ENCODE data around the gene EYA4.

EYA4 gene

DNA sequence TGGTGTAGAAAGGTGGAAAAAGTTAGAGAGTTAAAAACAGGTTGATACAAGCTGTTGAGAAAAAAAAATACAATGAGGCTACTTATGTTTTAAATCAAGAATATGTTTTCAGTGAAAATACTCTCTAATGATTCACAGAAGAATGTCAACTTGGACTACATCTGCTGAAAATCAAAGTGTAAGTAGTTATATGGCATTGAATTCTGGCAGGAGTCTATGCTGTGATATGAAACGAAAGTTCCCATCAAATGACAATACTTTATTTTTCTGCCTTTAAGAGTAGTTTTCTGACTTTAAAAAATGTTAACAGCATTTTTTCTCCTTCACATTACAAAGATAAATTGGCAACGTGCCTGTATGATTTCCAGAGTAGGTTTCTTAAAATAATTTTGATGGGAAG, 158.3 kb downstream of the EYA4 start:
- DNase-seq (ENCODE audit: low spot score): no peak

DNA sequence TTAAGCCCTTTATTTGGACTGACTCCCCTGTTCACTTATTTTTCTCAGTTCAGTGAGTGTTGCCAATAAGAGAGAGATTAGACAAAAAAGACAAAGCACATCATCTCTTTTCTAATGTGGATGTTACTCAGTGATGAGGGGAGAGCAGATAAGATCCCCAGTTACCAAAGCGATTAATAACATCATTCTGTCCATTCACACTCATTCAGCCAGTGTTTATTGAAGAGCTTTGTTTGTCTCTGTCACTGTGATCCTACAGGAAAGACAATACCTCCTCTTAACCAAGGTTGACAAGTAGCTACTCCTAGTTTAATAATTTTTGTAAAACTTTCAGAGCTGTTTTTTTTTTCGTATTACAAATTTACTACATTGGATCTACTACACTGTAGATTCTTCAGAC, 163.0 kb downstream of the EYA4 start:
- no peak for DNase-seq (ENCODE audit: low spot score)

DNA sequence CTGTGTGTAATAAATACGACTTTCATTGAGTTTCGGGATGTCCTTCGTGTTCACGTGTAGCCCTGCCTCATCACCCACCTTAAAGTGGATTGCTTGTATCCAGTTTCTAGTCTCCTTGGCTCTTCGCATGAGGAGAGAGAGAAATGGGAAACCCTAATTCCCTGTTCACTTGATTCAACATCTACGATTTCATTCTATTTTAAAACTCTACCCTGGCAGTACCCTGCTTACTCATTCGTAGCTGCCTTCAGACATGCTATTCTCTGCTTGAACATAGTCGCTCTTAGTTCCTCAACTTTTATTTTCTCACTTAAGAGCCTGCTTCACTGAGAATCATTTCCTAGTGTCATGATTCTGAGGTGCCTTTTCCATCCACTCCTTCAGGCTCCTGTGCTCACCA, 163.6 kb downstream of the EYA4 start:
- no peak for DNase-seq (ENCODE audit: low spot score)

DNA sequence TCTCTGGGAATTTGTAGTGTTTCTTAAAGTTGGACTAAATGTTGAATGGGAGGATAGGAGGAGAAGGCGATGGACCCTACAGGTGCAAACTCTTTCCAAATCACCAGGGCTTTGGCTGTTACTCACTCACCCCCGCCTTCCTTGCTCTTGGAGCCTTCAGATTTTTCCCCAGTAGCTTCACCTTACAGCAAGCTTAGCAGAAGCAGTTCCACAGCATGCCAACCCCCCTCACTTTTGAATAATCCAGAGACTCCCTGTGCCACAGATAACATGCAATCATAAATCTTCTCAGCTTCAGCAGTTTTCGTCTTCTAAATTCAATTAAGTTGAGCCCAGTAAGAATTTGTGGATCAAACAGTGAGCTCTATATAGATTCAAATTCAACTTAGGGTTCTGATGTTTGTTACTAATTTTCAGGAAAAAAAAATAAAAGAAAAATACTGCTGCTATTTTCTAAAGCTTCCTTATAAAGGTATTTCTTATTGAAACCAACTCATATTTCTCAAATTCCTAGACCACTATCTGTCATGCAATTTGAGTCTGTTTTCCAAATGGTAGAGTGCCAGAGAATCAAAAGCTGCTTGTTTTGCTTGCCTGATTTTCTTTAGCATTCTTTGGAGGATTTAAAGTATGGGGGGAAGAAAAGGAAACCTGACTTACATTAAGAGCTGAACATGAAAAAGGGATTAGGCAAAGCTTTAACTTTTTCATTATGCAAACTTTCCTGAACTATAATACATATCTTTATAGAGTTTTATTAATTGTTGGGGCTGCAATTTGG, 166.4 kb downstream of the EYA4 start:
- DNase-seq (ENCODE audit: low spot score): no peak

DNA sequence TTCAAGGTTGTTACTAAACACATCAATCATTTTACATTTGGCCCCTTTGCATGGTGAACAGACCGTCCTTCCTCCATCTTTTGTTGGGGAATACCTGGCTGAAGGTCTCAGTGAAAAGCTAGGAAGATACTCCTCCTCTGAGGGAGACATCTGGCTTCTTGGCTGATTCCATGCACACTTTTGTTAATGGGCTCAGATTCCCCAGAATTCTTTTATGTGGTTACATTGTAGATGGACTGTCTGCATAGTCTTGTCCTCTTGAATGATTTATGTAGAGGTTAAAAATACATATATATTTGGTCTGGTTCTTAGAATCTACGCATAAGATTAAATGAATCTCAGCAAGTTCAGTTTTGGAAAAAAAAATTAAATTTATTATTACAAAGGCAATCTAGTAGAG, 167.0 kb downstream of the EYA4 start:
- DNase-seq (ENCODE audit: low spot score): no peak

DNA sequence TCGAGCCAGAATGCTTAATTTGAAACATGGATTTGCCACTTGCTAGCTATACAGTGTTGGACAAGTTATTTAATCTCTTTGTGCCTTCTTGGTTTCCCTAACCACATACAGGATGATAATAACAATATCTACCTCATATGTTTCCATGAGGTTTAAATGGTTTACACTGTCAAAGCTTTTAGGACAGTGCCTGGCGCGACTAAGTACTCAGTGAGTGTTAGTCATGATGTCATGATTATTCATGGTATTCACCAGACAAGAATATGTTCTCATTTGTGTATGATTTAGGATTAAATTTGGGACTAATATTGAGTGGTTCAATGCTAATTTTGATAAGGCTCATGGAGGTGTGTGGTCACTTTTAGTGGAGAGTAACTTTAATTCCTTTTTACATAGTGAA, 167.4 kb downstream of the EYA4 start:
- no peak for DNase-seq (ENCODE audit: low spot score)

DNA sequence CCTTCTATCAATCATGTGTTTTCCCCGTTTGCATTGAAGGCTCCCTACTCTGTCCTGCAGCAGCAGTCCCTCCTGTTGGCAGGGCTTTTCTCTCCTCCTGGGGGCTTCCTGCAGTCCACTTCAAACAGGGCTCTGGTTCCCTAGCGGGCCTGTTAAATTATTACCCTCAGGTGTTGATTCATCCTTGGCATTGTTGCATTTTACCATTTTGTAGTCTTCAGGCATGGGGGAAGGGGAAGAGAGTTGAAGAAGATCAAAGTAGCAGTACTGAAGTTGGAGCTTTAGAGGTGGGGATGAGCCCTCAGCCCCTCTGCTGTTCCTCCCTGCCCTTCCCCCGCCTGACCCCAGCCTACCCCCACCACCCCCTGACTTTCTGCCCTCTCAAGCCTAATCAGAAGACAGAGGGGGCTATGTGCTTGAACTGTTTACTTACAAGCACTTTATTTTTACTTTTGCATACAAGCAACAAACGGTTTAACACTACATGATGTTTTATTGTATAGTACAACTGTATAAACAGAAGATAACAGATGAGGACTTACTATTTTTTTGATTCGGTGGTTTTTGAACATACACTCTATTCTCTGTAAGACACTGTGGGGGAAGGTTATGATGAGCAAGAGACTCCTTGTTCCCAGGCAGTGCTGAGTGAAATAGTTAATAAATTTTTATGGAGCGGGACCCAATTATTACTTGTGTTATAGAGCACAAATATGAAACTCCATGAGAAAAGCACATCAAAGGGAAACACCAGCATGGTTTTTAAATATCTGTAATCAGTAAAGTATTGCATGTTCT, 169.7 kb downstream of the EYA4 start:
- no peak for DNase-seq (ENCODE audit: low spot score)

DNA sequence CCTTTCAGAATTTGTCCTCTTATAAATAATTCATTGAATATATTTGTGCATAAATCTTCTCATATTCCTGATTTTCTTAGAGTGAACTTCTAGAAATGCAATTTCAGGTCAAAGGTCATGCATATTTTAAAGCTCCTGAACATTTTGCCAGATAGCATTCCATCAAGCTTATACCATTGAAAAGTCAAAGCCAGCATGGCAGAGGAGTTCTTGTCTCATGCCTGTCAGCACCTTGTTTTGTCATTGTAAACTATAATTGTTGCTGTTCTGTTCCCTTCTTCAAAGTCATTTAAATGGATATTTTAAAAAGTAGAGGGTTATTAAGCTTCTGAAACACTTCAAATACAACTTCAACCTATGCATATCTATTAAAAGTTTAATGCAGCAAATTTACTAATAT, 170.6 kb downstream of the EYA4 start:
- no peak for DNase-seq (ENCODE audit: low spot score)

DNA sequence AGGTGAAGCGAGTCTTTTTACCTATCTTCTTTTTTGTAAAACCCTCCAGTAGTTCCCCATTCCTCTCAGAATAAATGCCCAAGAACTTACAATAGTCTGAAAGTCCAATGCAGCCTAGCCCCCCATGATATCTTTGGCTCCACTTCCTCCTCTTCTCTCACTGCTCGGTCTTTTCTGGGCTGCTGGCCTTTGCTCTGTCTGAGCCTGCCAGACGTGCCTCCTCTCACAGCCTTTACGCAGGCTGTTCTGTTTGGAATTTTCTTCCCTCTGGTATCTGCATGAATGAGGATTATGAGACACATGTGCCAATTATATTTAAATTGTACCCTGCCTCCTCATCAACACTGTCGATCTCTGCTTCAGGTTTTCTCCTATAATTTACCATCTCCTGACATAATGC, 174.1 kb downstream of the EYA4 start:
- DNase-seq (ENCODE audit: low spot score): no peak

DNA sequence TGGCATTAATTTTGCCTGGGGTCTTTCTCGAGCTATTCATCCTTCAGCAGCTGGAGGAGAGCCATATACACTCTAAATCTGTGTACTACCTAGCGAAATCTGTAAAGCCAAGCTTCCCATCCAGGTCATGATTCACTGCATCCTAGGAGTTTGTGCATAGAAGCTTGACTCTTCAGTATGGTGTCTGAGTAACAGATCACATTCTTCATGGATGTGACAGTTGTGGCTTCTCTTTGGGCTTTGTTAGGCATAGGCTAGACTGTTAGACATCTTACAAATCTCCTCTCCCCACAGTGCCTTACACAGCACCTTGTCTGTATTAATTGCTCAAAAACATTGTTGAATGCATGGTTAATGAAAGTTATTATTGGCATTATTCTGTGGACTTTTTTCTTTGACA, 177.0 kb downstream of the EYA4 start:
- DNase-seq (ENCODE audit: low spot score): no peak

DNA sequence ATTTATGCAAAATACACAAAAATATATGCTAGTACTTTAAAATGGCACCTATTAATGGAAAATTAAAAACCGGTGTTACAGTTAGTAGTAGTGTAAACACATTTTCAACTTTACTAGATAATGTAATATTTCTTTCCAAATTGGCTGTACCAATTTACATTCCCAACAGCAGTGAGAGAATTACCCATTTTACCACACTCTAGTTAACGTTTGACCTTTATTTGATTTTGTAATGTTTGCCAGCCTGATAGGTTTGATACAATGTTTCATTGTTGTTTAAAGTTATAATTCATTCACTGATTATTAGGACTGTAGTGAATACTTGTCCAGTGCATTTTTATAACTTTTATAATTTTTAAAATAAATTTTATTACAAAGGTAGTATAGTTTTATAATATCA, 182.1 kb downstream of the EYA4 start:
- DNase-seq (ENCODE audit: low spot score): no peak

DNA sequence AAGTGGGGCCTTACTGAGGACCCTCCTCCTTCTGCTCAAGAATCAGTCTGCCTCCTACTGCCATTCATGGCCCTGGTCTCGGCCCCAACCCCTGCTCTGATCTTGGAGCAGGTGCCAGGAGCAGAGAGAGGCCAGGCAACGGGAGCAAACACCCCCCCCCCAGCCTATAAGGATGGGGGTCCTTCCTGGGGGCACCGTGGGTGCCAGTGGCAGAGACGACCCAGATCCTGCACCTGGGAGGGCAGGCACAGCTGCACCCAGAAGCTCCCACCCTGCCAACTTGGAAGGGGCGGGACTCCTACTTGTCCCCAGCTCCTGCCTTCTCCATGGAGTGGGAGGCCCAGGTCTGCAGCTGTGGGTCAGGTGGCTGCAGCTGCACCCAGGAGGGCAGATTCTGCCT, 183.2 kb downstream of the EYA4 start:
- no peak for DNase-seq (ENCODE audit: low spot score)

DNA sequence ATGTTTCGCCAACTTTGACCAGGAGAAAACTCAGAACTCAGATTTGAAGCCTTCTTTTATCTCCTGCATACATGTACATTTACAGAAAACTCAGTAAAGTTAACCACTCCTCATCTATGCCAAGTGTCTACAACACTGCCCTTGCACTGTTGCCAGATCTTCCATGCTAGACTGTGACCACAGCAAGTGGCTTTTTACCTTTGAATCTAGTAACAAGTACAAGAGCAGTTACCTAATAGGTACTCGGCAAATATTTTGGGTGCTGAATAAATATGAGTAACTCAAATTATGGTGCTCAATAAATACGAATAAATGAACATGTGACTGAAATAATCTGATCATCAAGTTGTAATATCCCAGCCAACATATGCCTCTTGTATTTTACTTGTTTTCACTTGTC, 184.9 kb downstream of the EYA4 start:
- no peak for DNase-seq (ENCODE audit: low spot score)

DNA sequence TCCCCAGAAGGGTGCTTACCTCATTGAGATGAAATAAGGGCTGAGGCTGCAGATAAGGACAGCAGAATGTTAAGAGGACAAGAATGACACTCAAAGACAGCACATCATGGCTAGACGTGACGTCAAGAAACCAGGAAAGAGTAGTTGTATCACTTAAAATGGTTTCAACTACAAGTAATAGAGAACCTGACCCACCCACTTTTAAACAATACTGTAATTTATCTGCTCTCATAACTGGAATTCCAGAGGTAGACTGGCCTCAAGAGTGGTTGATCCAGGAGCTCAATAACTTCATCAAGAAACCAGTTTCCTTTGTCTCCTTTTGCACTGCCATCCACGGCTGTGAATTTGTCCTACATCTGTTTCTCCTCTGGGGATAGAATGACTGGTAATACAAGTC, 187.1 kb downstream of the EYA4 start:
- no peak for DNase-seq (ENCODE audit: low spot score)

DNA sequence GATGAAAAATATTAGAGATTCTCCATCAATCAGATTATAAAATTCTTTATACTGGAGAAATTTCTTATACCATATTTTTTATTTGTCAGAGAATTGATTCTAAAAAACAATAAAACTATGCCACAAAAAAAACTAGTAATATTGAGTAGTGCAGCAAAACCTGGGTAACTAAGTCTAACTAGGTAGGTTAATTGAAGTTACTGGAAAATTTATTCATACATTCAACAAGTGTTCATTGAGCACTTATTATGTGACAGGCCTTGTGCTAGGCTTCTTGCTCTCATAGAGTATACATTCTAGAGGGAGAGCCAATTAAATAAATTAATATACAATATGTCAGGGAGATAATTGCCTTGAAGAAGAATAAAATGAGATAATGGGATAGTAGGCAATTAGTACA, 189.4 kb downstream of the EYA4 start:
- DNase-seq (ENCODE audit: low spot score): no peak

DNA sequence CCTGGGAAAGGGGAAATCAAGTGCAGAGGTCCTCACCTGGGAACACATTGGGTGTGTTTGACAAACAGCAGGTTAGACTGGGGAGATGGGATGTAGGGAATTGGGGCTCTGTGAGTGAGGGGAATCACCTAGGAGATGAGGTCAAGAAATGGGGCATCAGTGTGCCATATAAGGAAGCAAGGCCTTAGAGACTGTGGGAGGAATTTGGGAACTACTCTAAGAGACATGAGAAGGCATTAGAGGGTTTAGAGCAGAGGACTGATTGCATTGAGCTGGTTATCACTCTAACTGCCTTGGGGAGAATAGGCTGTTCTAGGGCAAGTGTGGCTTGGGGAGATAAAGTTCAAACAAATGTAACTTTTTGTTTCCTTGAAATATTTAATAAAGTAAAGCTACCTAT, 189.9 kb downstream of the EYA4 start:
- DNase-seq (ENCODE audit: low spot score): no peak

DNA sequence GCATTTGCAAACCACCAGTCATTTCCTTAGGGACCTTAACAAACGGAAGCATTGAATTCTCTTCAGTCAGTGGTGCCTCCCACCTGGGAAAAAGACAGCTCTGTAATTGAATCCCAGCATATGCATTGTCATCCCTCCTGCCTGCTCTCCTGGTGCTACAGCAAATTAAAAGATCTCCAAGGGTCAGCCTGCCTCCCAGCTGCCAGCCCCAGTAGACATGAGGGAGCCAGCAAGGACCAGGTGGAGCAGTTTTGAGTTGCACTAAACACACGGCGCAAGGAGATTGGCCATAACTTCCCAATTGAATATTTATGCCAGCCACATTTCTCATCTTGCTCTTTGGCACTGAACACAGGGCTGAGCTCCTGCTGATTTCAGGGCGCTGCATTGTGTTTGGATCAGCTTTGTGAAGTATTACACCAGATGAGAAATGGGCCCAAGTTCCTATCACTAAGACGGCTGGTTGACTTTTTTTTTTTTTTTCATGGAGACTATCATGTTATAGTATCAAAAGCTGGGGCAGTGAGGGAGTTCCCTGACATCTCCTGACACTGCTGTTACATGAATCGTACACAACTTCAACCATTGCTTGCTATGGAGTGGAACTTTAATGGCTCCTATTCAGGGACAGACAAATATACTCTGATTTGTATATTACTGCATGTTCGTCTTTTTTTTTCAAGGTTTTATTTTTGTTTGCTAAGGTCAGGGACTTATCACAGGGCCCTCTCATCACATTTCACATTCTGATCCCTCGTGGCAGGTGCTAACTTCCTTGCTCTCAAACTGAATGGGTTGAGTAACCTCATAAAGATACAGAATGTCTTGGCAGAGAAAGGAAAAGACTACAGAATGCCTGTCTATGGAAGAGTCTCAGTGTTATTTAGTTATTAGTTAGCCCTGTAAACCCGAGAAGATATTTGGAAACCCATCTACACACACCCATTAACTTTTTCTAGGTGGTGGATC, 191.1 kb downstream of the EYA4 start:
- DNase-seq (ENCODE audit: low spot score): peak; percentile 1

DNA sequence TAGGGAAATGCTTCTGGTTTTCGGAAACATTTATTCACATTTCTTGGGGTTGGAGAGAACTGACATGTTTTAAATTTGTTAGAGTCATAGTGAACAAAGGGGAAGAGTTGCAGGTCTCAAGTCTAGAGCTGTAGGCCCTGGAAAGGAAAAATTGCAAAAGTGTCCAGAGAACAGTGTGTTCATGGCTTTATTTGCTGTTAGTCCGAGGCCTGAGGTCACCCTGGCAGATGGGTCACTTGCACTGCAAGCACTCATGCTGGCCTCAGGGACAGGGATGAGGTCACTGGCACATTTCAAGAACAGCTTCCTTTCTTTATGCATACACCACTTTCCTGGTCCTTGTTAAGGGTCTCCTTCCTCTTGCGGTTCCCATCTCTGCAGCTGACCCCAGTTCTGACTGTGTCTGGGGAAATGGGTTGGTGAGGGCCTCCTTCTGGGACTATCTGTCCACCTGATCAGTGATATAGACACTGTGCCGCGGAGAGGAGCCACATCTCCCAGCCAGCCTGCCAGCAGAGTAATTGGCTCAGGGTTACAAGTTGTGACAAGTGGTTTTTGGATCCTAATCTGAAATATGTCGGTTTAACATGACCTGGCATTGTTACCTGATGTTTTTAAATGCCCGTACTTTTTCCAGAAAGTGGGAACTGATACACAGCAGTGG, 194.0 kb downstream of the EYA4 start:
- DNase-seq (ENCODE audit: low spot score): no peak

DNA sequence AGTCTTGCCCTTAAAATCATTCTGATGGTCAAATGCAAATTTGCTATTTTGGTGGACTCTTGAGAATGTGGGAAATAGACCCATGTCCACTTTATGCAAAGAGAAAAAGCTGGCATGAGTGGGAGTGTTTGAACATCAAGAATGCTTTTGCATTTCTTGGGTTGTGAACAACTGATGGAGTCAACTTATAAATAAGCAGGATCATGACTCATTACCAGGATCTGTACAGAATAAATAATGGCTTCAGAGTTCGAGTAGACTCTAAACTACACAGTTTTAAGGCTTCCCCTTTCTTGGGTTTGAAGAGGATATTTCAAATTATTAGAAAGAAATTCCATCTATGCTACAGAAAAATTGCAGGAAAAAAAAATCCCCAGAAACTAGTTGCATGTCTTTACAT, 195.5 kb downstream of the EYA4 start:
- no peak for DNase-seq (ENCODE audit: low spot score)

DNA sequence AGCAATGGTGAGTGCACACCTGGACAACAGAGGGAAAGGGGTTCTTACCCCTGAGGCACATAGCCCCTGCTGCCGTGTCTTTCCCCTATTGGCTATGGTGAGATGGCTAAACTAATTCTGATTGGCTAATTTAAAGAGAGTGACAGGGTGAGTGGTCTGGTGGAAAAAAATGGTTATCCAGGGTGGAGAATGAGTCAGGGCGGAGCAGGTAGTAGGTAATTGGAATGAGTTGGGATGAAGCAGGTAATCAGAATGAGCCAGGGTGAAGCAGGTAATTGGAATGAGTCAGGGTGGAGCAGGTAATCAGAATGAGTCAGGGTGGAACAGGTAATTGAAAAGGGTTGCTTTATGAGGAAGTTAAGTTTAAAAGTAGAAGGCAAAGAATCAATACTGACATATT, 200.3 kb downstream of the EYA4 start:
- no peak for DNase-seq (ENCODE audit: low spot score)

DNA sequence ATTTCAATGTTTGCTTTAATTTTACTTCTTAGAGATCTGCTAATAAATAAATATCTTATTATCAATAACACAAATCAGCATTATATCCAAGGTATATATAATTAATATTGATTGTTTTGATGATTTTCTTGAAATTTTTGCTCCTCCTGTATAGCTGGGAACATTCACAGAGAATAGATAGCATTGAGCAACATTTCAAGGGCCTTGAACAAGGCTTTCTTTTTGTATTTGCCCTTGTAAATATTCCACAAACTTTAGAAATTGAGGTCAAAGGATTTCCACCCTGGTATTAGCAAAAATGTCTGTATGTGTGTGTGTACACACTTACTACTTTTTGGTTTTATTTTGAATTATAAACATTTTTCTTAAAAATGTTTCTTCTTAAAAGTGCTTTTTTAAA, 205.6 kb downstream of the EYA4 start:
- no peak for DNase-seq (ENCODE audit: low spot score)

DNA sequence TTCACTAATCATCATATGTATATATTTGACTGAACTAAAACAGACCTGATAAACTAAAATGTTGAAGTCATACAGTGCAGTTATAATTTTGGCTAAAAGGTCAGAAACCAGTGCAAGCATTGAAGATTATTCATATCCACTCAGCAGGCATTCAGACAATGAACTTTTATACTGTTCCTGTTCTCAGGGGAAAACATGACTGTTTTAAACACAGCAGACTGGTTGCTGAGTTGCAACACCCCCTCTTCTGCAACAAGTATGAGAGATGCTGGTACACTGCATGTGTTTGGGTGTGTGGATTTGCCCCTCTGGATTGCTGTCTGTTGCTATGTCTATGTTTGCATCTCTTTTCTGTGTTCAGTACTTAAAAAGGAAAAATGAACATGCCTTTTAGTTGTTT, 206.8 kb downstream of the EYA4 start:
- DNase-seq (ENCODE audit: low spot score): no peak

Data from kidney capillary endothelial cell (primary cell).